ENCODE results near the gene FILIP1. TPM values are rescaled to one million over a fixed set of nuclear protein-coding genes. Genes with fewer than 3 reads are reported as not detected.

FILIP1 gene
- total and polyA plus RNA-seq, 10 of the 15 experiments (the other 5 are each of a cell fraction or from before 2014, with no cell fraction given), result 0.23 to 2.0 (median 0.44) TPM

DNA sequence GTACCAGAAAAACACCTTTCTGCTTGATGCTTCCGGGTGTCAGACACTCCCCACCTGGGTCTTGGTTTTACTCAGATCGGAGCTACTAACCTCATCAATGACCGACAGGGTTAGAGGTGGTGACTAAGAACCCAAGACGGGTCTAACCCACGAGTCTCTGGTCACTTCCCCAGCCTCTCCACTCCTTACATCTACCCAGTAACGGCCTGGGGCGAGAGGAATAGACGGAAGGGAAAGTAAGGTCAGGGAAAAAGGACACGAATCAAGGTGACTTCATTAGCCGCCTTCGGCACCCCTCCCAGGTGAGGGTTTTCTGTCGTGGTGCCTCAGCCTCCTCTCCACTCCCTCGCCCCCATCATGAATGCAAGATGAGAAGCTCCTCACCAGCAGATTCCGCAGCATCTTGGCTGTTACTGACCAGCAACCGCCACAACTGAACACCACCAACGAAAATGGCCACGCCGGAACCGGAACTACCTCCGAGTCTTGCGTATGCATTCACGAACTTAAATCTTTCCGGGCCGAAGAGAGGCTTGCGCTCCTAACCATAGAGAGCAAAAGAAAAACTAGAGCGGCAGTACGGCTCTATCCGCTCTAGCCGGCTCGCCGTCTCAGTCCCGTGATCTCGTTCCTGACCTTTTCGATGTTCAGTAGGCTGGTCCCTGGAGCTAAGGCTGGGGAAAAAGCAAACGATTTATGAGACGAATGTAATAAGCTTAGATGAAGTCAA is 250.1 kb downstream of the FILIP1 start, which contains the start of gene COX7A2 (continued):
- 0 out of 2 replicates have a peak, but pooled peaks have one; percentile 33 for TF ChIP-seq ZNF207 (IDR thresholded peaks at IDR 0.05; ENCODE audit: borderline replicate concordance)
- no peak; the same call in 1 of the 2 replicates for TF ChIP-seq BACH1 (IDR thresholded peaks at IDR 0.05; ENCODE audit: borderline replicate concordance)
- TF ChIP-seq EED (IDR thresholded peaks at IDR 0.05; ENCODE audit: low read depth), result no peak; the same call in 1 of the 2 replicates
- peak; percentile 68; the same call in 1 of the 2 replicates for TF ChIP-seq ZNF217 (IDR thresholded peaks at IDR 0.05)
- peak; percentile 61; the same call in 1 of the 2 replicates for TF ChIP-seq MTA2 (IDR thresholded peaks at IDR 0.05; ENCODE audit: low read depth)
- peak; percentile 87 for TF ChIP-seq NBN (IDR thresholded peaks at IDR 0.05)
- TF ChIP-seq ETV6 (conservative IDR thresholded peaks at IDR 0.05 in 1 of 2, IDR thresholded peaks at IDR 0.05 in 1 of 2; ENCODE audit: borderline replicate concordance in 1 of 2, low read depth in 1 of 2), result peak in 1 of 2 experiments; percentile 90; a peak in 2 of 4 replicates
- peak; percentile 69; the same call in 1 of the 2 replicates for TF ChIP-seq LARP7 (IDR thresholded peaks at IDR 0.05)
- peak; percentile 95 for TF ChIP-seq POU2F2 (IDR thresholded peaks at IDR 0.05; ENCODE audit: borderline replicate concordance, low read depth, low read length)
- TF ChIP-seq RB1 (IDR thresholded peaks at IDR 0.05; ENCODE audit: borderline replicate concordance), result 0 out of 2 replicates have a peak, but pooled peaks have one; percentile 13
- TF ChIP-seq SMAD5 (IDR thresholded peaks at IDR 0.05; ENCODE audit: low read depth), result peak; percentile 92; the same call in 1 of the 2 replicates
- TF ChIP-seq, protein P1, sequence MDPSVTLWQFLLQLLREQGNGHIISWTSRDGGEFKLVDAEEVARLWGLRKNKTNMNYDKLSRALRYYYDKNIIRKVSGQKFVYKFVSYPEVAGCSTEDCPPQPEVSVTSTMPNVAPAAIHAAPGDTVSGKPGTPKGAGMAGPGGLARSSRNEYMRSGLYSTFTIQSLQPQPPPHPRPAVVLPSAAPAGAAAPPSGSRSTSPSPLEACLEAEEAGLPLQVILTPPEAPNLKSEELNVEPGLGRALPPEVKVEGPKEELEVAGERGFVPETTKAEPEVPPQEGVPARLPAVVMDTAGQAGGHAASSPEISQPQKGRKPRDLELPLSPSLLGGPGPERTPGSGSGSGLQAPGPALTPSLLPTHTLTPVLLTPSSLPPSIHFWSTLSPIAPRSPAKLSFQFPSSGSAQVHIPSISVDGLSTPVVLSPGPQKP (IDR thresholded peaks at IDR 0.05; ENCODE audit: low read depth, low read length), result peak; percentile 98
- no peak for TF ChIP-seq HDAC6 (IDR thresholded peaks at IDR 0.05; ENCODE audit: unreplicated experiment)
- TF ChIP-seq BCL11A (IDR thresholded peaks at IDR 0.05; ENCODE audit: low read depth, low read length), result peak; percentile 67; the same call in 1 of the 2 replicates
- TF ChIP-seq ZNF24 (IDR thresholded peaks at IDR 0.05), result 0 out of 2 replicates have a peak, but pooled peaks have one; percentile 45
- TF ChIP-seq NFIC (IDR thresholded peaks at IDR 0.05; ENCODE audit: low read depth, low read length), result peak; percentile 64
- peak; percentile 87 for TF ChIP-seq JUNB (IDR thresholded peaks at IDR 0.05)
- no peak; the same call in 1 of the 2 replicates for TF ChIP-seq FOXK2 (IDR thresholded peaks at IDR 0.05)
- TF ChIP-seq, protein P2, sequence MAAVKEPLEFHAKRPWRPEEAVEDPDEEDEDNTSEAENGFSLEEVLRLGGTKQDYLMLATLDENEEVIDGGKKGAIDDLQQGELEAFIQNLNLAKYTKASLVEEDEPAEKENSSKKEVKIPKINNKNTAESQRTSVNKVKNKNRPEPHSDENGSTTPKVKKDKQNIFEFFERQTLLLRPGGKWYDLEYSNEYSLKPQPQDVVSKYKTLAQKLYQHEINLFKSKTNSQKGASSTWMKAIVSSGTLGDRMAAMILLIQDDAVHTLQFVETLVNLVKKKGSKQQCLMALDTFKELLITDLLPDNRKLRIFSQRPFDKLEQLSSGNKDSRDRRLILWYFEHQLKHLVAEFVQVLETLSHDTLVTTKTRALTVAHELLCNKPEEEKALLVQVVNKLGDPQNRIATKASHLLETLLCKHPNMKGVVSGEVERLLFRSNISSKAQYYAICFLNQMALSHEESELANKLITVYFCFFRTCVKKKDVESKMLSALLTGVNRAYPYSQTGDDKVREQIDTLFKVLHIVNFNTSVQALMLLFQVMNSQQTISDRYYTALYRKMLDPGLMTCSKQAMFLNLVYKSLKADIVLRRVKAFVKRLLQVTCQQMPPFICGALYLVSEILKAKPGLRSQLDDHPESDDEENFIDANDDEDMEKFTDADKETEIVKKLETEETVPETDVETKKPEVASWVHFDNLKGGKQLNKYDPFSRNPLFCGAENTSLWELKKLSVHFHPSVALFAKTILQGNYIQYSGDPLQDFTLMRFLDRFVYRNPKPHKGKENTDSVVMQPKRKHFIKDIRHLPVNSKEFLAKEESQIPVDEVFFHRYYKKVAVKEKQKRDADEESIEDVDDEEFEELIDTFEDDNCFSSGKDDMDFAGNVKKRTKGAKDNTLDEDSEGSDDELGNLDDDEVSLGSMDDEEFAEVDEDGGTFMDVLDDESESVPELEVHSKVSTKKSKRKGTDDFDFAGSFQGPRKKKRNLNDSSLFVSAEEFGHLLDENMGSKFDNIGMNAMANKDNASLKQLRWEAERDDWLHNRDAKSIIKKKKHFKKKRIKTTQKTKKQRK (IDR thresholded peaks at IDR 0.05; ENCODE audit: low read depth, low read length), result no peak
- no peak for TF ChIP-seq RFX5 (IDR thresholded peaks at IDR 0.05; ENCODE audit: low read depth, low read length)
- peak; percentile 83 for TF ChIP-seq RUNX3 (IDR thresholded peaks at IDR 0.05; ENCODE audit: low read length)
- TF ChIP-seq STAT1 (conservative IDR thresholded peaks at IDR 0.05), result no peak

Measured in GM12878 (cell line).